ENCODE measurements around the gene PAK5. TPM values are rescaled to one million over a fixed set of nuclear protein-coding genes. Genes with fewer than 3 reads are reported as not detected.

PAK5 gene
- total RNA-seq, 6 experiments from 2014 or later, result not detected

- H3K9me3 Mint-ChIP-seq, result no peaks in the 10 kb centered on the region
- DNase-seq, result no peak
- TF ChIP-seq, protein P1, sequence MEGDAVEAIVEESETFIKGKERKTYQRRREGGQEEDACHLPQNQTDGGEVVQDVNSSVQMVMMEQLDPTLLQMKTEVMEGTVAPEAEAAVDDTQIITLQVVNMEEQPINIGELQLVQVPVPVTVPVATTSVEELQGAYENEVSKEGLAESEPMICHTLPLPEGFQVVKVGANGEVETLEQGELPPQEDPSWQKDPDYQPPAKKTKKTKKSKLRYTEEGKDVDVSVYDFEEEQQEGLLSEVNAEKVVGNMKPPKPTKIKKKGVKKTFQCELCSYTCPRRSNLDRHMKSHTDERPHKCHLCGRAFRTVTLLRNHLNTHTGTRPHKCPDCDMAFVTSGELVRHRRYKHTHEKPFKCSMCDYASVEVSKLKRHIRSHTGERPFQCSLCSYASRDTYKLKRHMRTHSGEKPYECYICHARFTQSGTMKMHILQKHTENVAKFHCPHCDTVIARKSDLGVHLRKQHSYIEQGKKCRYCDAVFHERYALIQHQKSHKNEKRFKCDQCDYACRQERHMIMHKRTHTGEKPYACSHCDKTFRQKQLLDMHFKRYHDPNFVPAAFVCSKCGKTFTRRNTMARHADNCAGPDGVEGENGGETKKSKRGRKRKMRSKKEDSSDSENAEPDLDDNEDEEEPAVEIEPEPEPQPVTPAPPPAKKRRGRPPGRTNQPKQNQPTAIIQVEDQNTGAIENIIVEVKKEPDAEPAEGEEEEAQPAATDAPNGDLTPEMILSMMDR (IDR thresholded peaks at IDR 0.05), result no peak
- H3K27me3 Mint-ChIP-seq (ENCODE audit: insufficient read depth), result peaks cover 20% of the 10 kb centered on the region
- H3K4me1 Mint-ChIP-seq (ENCODE audit: low read depth), result no peaks in the 10 kb centered on the region
- no peak overlapping the region for H3K27ac Mint-ChIP-seq
- no peaks in the 10 kb centered on the region for H3K36me3 Mint-ChIP-seq (ENCODE audit: low read depth)
- H3K4me3 Mint-ChIP-seq, result no peak overlapping the region
Measured at GRCh38 chr20:9600562-9600961, 238.3 kb downstream of the PAK5 start.

DNA sequence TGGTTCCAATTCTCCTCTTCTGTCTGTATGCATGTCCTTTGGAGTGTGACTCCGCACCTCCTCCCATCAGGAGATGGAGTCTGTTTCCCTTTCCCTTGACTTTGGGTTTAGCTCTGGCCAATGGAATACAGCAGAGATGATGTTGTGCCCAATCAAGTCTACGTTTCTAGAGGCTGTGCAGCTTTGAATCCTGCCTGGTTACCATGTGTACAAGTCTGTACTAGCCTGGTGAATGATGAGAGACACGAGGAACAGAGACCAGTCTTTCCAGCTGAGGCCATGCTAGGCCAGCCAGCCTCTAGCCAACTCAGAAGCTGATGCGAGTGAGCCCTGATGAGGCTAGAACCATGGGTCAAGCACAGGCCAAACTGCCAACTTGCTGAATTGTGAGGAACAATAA, 241.3 kb downstream of the PAK5 start:
- no peak overlapping the region for H3K27ac Mint-ChIP-seq
- TF ChIP-seq, protein P1 (IDR thresholded peaks at IDR 0.05), result no peak
- no peak overlapping the region for H3K4me3 Mint-ChIP-seq
- H3K36me3 Mint-ChIP-seq (ENCODE audit: low read depth), result no peaks in the 10 kb centered on the region
- H3K27me3 Mint-ChIP-seq (ENCODE audit: insufficient read depth), result peaks cover 10% of the 10 kb centered on the region
- no peaks in the 10 kb centered on the region for H3K9me3 Mint-ChIP-seq
- H3K4me1 Mint-ChIP-seq (ENCODE audit: low read depth), result peaks cover 7% of the 10 kb centered on the region
- DNase-seq, result no peak

DNA sequence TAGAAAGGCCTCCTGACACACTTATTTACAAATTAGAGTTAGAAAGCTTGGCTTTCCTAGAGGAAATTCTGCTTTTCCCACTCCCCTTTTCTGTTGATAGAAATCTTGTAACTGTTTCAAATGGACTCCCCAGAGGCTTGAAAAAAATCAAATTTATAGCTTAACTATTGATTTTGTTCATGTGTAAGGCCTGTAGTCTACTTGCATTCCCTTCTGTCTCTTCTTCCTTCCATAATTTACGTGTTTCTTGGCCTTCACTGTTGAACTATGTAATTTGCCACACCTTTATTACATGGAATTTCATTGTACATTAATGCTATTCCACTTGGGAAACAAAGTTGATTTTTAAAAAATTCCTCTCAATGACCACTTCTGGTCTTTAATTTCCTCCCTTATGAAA, 243.1 kb downstream of the PAK5 start:
- no peaks in the 10 kb centered on the region for H3K9me3 Mint-ChIP-seq
- no peaks in the 10 kb centered on the region for H3K36me3 Mint-ChIP-seq (ENCODE audit: low read depth)
- H3K27ac Mint-ChIP-seq, result no peak overlapping the region
- peaks cover 7% of the 10 kb centered on the region for H3K4me1 Mint-ChIP-seq (ENCODE audit: low read depth)
- peaks cover 12% of the 10 kb centered on the region for H3K27me3 Mint-ChIP-seq (ENCODE audit: insufficient read depth)
- no peak for DNase-seq
- no peak overlapping the region for H3K4me3 Mint-ChIP-seq
- TF ChIP-seq, protein P1 (IDR thresholded peaks at IDR 0.05), result no peak

DNA sequence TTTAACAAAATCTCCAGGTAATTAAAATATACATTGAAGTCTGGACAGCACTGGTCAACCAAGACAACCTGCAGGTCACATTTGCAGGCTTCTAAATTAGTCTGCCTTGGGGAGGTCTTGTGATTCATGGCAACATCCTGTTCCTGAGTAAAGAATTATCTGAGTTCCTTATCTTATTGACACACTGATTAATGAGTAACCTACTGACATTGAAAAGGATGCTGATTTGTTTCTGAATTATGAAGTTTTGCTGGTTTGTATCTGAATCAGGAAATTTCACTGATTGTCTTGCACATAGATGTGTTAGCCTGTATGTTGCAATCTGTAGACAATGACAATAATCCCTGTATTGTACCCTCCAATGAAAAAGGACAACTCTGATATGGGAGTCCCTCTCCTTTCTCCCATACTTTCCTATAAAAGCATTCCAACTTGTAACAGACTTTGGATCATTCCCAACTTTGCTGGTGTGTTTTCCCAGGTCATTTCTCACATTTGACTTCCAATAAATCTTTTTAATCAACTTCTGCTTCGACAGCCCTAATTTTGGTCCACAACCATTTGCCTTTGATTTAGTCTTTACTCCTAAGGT, 244.5 kb downstream of the PAK5 start:
- H3K9me3 Mint-ChIP-seq, result no peaks in the 10 kb centered on the region
- peaks cover 7% of the 10 kb centered on the region for H3K4me1 Mint-ChIP-seq (ENCODE audit: low read depth)
- H3K27me3 Mint-ChIP-seq (ENCODE audit: insufficient read depth), result peaks cover 10% of the 10 kb centered on the region
- no peaks in the 10 kb centered on the region for H3K36me3 Mint-ChIP-seq (ENCODE audit: low read depth)
- H3K4me3 Mint-ChIP-seq, result no peak overlapping the region
- DNase-seq, result no peak
- H3K27ac Mint-ChIP-seq, result no peak overlapping the region
- TF ChIP-seq, protein P1 (IDR thresholded peaks at IDR 0.05), result no peak

DNA sequence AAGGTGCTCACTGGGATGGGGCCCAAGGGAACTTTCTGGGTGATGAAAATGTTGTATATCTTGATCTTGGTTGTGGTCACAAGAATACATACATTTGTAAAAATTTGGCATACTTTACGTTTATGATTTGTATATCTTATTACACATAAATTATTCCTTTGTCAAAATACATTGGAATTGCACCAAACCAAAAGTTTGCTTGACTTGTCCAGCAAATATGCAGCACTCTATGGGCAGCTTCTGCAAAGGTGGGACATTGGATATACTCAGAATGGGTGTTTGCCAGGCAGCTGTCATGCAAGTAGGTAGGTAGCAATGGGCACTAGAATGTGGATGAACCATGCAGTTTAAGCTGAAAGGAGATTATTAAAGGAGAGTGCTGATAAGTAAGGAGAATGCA, 246.5 kb downstream of the PAK5 start:
- Mint-ChIP-seq H3K9me3 (no peaks in the 10 kb centered on the region), H3K4me3 (no peak overlapping the region), H3K4me1 (ENCODE audit: low read depth) (peaks cover 7% of the 10 kb centered on the region), H3K27ac (no peak overlapping the region), H3K36me3 (ENCODE audit: low read depth) (no peaks in the 10 kb centered on the region), H3K27me3 (ENCODE audit: insufficient read depth) (peaks cover 7% of the 10 kb centered on the region)
- TF ChIP-seq, protein P1 (IDR thresholded peaks at IDR 0.05), result no peak
- no peak for DNase-seq

DNA sequence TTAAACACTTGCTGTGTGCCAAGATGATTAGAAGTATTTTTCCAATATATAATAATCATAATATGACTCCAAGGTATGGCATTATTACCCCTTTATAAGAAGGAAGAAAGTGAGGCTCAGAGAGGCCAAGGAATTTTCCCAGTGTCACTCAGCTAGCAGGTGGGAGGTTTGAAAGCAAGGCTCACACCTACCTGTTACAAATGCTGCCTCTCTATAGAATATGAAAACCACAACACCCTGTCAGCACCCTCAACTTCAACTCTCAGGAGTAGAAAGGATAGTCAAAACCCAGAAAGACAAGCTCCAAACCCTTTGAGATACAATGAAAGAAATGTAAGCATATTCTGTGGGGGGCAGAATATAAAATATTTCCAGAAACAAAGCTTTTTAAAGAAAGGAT, 247.8 kb downstream of the PAK5 start:
- peaks cover 7% of the 10 kb centered on the region for H3K4me1 Mint-ChIP-seq (ENCODE audit: low read depth)

More for the DNA sequence above, 247.8 kb downstream of the PAK5 start:
- H3K4me3 Mint-ChIP-seq, result no peak overlapping the region
- H3K9me3 Mint-ChIP-seq, result no peaks in the 10 kb centered on the region
- no peak for DNase-seq
- TF ChIP-seq, protein P1 (IDR thresholded peaks at IDR 0.05), result no peak
- H3K27ac Mint-ChIP-seq, result no peak overlapping the region
- H3K36me3 Mint-ChIP-seq (ENCODE audit: low read depth), result no peaks in the 10 kb centered on the region
- peaks cover 6% of the 10 kb centered on the region for H3K27me3 Mint-ChIP-seq (ENCODE audit: insufficient read depth)

Measured in HFFc6 (cell line).